22Rv1 (cell line): ENCODE data around the gene YWHAG.

Source experiments
- CTCF ChIP-seq: fragments of 450-650 bp; IDR thresholded peaks from 2 replicates; pipeline ENCODE4 v1.5.1; 2017; ENCODE audit warnings: mild to moderate bottlenecking
- ZFX ChIP-seq: fragments of 450-650 bp; IDR thresholded peaks from 2 replicates; pipeline ENCODE4 v1.6.1; 2017; ENCODE audit warnings: antibody characterized with exemption, borderline replicate concordance

GRCh38 chr7:76333511-76334101, 25.2 kb downstream of the YWHAG start:
- TF ChIP-seq CTCF (no peak), ZFX (no peak)
